Trophoblast cell (in vitro differentiated cells and primary cell): ENCODE measurements around the gene SPATC1L.

Source experiments
- DNase-seq, 2 donors: peaks; one replicate each; pipeline ENCODE4 v3.0.0-alpha.2; 2016
- H2AFZ ChIP-seq: 2 replicates; pipeline ENCODE4 v1.6.1; 2013; ENCODE audit warnings: low read length, moderate library complexity, mild to moderate bottlenecking; ENCODE audit not compliant: insufficient read depth, poor library complexity
- H2AK5ac ChIP-seq: 2 replicates; pipeline ENCODE4 v1.6.1; 2013; ENCODE audit warnings: mild to moderate bottlenecking, low read length
- H2BK120ac ChIP-seq: 2 replicates; pipeline ENCODE4 v1.6.1; 2013; ENCODE audit warnings: low read length, mild to moderate bottlenecking, moderate library complexity; ENCODE audit not compliant: insufficient read depth, poor library complexity
- H2BK12ac ChIP-seq: 2 replicates; pipeline ENCODE4 v1.6.1; 2013; ENCODE audit warnings: mild to moderate bottlenecking, low read length, moderate library complexity
- H2BK5ac ChIP-seq: 2 replicates; pipeline ENCODE4 v1.6.1; 2013; ENCODE audit warnings: low read length, low read depth, moderate library complexity, mild to moderate bottlenecking; ENCODE audit not compliant: poor library complexity
- H3K14ac ChIP-seq: 2 replicates; pipeline ENCODE4 v1.6.1; 2013; ENCODE audit warnings: mild to moderate bottlenecking, low read length
- H3K18ac ChIP-seq: 2 replicates; pipeline ENCODE4 v1.6.1; 2013; ENCODE audit warnings: mild to moderate bottlenecking, low read length
- H3K23ac ChIP-seq: 2 replicates; pipeline ENCODE4 v1.6.1; 2013; ENCODE audit warnings: low read length
- H3K27ac ChIP-seq: 2 replicates; pipeline ENCODE4 v1.5.1; 2013; ENCODE audit warnings: low read depth, mild to moderate bottlenecking, inconsistent platforms, low read length, moderate library complexity
- H3K27me3 ChIP-seq: 2 replicates; pipeline ENCODE4 v1.6.1; 2013; ENCODE audit warnings: inconsistent platforms, mild to moderate bottlenecking, low read length, moderate library complexity; ENCODE audit not compliant: insufficient read depth
- H3K36me3 ChIP-seq, 2 experiments: 1 replicate in 1 of 2; 2 replicates in 1 of 2; pipeline ENCODE4 v1.6.1; 2013; ENCODE audit warnings: low read length in 2 of 2, mild to moderate bottlenecking in 2 of 2, moderate library complexity in 1 of 2; ENCODE audit not compliant: insufficient read depth in 2 of 2, control insufficient read depth in 1 of 2
- H3K4ac ChIP-seq: 2 replicates; pipeline ENCODE4 v1.6.1; 2013; ENCODE audit warnings: low read depth, mild to moderate bottlenecking, low read length, moderate library complexity
- H3K4me1 ChIP-seq, 2 experiments: 1 replicate in 1 of 2; 2 replicates in 1 of 2; pipeline ENCODE4 v1.6.1; 2013; ENCODE audit warnings: low read length in 2 of 2, mild to moderate bottlenecking in 2 of 2, moderate library complexity in 1 of 2; ENCODE audit not compliant: insufficient read depth in 2 of 2, control insufficient read depth in 1 of 2
- H3K4me2 ChIP-seq: 2 replicates; pipeline ENCODE4 v1.6.1; 2013; ENCODE audit warnings: inconsistent platforms, mild to moderate bottlenecking, low read length, moderate library complexity
- H3K4me3 ChIP-seq: 2 replicates; pipeline ENCODE4 v1.5.1; 2013; ENCODE audit warnings: mild to moderate bottlenecking, low read depth, low read length, inconsistent platforms
- H3K79me1 ChIP-seq: one replicate; pipeline ENCODE4 v1.6.1; 2013; ENCODE audit warnings: low read length
- H3K79me2 ChIP-seq: 2 replicates; pipeline ENCODE4 v1.6.1; 2013; ENCODE audit warnings: low read length, mild to moderate bottlenecking; ENCODE audit not compliant: control insufficient read depth, insufficient read depth, poor library complexity
- H3K9ac ChIP-seq: 2 replicates; pipeline ENCODE4 v1.6.1; 2013; ENCODE audit warnings: mild to moderate bottlenecking, low read length
- H3K9me3 ChIP-seq: 2 replicates; pipeline ENCODE4 v1.6.1; 2013; ENCODE audit warnings: low read depth, mild to moderate bottlenecking, control low read depth, inconsistent platforms, low read length; ENCODE audit not compliant: insufficient read depth
- H4K12ac ChIP-seq: 2 replicates; pipeline ENCODE4 v1.6.1; 2013; ENCODE audit warnings: low read depth, mild to moderate bottlenecking, low read length, moderate library complexity
- H4K8ac ChIP-seq: 2 replicates; pipeline ENCODE4 v1.6.1; 2013; ENCODE audit warnings: low read depth, mild to moderate bottlenecking, low read length, moderate library complexity
- H4K91ac ChIP-seq: one replicate; pipeline ENCODE4 v1.6.1; 2013; ENCODE audit warnings: low read depth, mild to moderate bottlenecking, low read length, moderate library complexity
- WGBS: extraction: QIAGEN DNeasy Blood & Tissue Kit; methylation state at CpG from one replicate; pipeline ENCODE4 v1.1.7; 2013; ENCODE audit warnings: missing lambda C conversion rate; ENCODE audit not compliant: insufficient read length, insufficient coverage; ENCODE audit errors: extremely low coverage; 5-methylcytosine and 5-hydroxymethylcytosine counted together

The SPATC1L gene

GRCh38 chr21:46168238-46168637, 16.0 kb downstream of the SPATC1L start:
- no peak overlapping the region for H3K4me2 ChIP-seq
- H3K36me3 ChIP-seq = peaks cover 0 to 3% of the 10 kb centered on the region in 2 experiments
- H2BK120ac ChIP-seq = no peak overlapping the region
- no peaks in the 10 kb centered on the region for H3K4me1 ChIP-seq
- WGBS = no CpG with 5 or more reads among the region's 14 CpGs
- H3K23ac ChIP-seq = no peak overlapping the region
- H4K91ac ChIP-seq = no peak overlapping the region
- H3K14ac ChIP-seq = no peak overlapping the region
- H3K9me3 ChIP-seq = peaks cover 3% of the 10 kb centered on the region
- DNase-seq = no peak
- H3K27ac ChIP-seq = no peak overlapping the region
- no peak overlapping the region for H4K12ac ChIP-seq
- H3K4ac ChIP-seq = no peak overlapping the region
- H2BK5ac ChIP-seq = no peak overlapping the region
- no peak overlapping the region for H3K18ac ChIP-seq
- H3K79me1 ChIP-seq = no peaks in the 10 kb centered on the region
- H3K79me2 ChIP-seq = no peaks in the 10 kb centered on the region
- no peak overlapping the region for H2AFZ ChIP-seq
- no peaks in the 10 kb centered on the region for H3K27me3 ChIP-seq
- no peak overlapping the region for H3K4me3 ChIP-seq
- no peak overlapping the region for H3K9ac ChIP-seq
- H2BK12ac ChIP-seq = no peak overlapping the region
- no peak overlapping the region for H4K8ac ChIP-seq
- no peak overlapping the region for H2AK5ac ChIP-seq

DNA sequence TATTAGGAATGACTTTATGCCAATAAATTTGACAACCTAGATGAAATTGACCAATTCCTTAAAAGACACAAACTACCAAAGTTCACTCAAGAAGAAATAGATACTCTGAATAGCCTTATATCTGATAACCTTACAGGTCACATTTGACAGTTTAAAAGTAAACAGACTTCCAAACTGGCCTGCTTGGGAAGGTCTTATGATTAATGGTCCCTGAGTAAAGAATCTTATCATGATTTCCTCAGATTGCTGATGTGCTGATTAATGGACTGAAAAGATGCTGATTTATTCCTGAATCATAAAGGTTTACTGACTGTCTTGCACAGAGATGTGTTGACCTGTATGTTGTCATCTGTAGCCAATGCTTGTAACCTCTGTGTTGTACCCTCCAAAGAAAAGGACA, 19.2 kb downstream of the SPATC1L start:
- Histone ChIP-seq H3K23ac (no peak overlapping the region), H3K4me3 (no peak overlapping the region), H3K9me3 (peaks cover 9% of the 10 kb centered on the region), H2AK5ac (no peak overlapping the region), H3K27ac (no peak overlapping the region), H3K4me1 (no peaks in the 10 kb centered on the region), H3K79me2 (no peaks in the 10 kb centered on the region), H2BK12ac (no peak overlapping the region), H2AFZ (no peak overlapping the region), H3K27me3 (no peaks in the 10 kb centered on the region), H3K18ac (no peak overlapping the region), H3K9ac (no peak overlapping the region), H3K4me2 (no peak overlapping the region), H4K8ac (no peak overlapping the region), H3K4ac (no peak overlapping the region), H4K12ac (no peak overlapping the region), H2BK5ac (no peak overlapping the region), H3K14ac (no peak overlapping the region), H2BK120ac (no peak overlapping the region), H3K36me3 (peaks cover 10 to 11% of the 10 kb centered on the region in 2 experiments), H3K79me1 (no peaks in the 10 kb centered on the region), H4K91ac (no peak overlapping the region)
- no peak for DNase-seq

DNA sequence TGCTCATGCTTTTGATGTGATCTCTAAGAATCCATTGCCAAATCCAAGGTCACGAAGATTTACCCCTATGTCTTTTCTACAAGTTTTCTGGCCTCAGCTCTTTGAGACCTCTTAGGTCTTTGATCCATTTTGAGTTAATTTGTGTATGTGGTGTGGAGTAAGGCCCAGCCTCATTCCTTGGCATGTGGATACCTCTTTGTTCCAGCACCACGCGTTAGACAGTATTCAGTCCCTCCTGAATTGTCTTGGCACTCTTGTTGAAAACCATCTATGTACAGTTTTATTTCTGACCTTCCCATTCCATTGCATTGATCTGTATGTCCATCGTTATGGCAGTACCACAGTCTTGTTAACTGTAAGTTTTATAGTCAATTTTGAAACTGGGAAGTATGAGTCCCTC, 20.9 kb downstream of the SPATC1L start:
- no peak overlapping the region for H3K4me3 ChIP-seq
- H2BK12ac ChIP-seq = no peak overlapping the region
- no peak overlapping the region for H3K27ac ChIP-seq
- H3K4me2 ChIP-seq = no peak overlapping the region
- H4K91ac ChIP-seq = no peak overlapping the region
- no peaks in the 10 kb centered on the region for H3K79me1 ChIP-seq
- no CpG with 5 or more reads among the region's 4 CpGs for WGBS
- H3K14ac ChIP-seq = no peak overlapping the region
- no peak overlapping the region for H2AK5ac ChIP-seq
- no peak overlapping the region for H3K9ac ChIP-seq
- no peak overlapping the region for H2BK120ac ChIP-seq
- H3K18ac ChIP-seq = no peak overlapping the region
- no peak overlapping the region for H2AFZ ChIP-seq
- no peak overlapping the region for H4K8ac ChIP-seq
- peaks cover 9% of the 10 kb centered on the region for H3K9me3 ChIP-seq
- no peaks in the 10 kb centered on the region for H3K27me3 ChIP-seq
- no peaks in the 10 kb centered on the region for H3K4me1 ChIP-seq
- H2BK5ac ChIP-seq = no peak overlapping the region
- peaks cover 10 to 11% of the 10 kb centered on the region in 2 experiments for H3K36me3 ChIP-seq
- no peak overlapping the region for H3K23ac ChIP-seq
- no peak overlapping the region for H3K4ac ChIP-seq
- no peak overlapping the region for H4K12ac ChIP-seq
- no peaks in the 10 kb centered on the region for H3K79me2 ChIP-seq
- no peak for DNase-seq

DNA sequence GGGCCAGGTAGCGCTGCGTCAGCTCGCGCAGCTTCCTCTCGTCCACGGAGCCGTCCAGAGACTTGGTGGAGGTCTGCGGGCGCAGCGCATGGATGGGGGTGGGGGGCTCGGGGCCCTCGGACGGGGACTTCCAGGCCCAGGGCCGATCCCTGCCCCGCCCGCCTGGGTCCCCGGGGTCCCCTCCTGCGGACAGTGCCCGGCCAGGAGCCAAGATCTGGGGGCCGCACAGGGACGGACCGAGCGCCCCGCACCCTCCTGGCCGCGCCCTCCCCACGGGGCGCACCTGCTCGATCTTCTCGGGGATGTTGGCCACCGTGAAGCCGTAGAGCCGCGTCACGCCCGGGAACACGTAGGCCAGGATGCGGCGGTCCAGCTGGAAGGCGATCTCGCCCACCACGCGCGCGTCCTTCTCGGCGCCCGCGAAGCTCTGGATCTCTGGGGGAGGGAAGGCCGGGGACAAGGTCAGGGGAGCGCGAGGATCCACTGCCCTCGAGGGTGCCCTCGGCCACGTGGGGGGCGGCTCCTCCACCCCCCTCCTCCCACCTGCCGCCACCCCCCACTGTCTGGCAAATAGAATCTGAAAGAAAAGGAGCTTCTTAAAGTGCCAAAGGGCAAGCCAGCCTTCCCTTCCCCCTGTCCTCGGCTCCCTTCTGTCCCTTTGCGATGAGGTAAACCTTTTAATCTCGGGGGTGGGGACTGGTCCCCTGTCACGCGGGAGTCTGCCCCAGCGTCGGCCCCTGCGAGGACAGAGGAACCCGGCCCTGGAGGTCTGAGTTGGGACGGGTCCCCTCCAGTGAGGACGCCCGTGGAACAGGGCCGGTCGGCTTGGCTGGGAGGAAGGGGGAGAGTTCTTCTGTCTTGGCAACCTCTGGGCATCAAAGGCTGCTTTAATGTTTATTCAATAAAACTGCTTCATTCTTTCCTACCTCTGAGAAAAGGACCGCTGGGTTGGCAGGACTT, 22.3 kb downstream of the SPATC1L start:
- H3K9me3 ChIP-seq = peaks cover 6% of the 10 kb centered on the region
- H3K79me1 ChIP-seq = no peaks in the 10 kb centered on the region
- H2BK120ac ChIP-seq = no peak overlapping the region
- no peak overlapping the region for H2BK5ac ChIP-seq
- no peak overlapping the region for H3K18ac ChIP-seq
- no peak for DNase-seq
- no peak overlapping the region for H2AK5ac ChIP-seq
- H3K4me1 ChIP-seq = no peaks in the 10 kb centered on the region
- no peaks in the 10 kb centered on the region for H3K27me3 ChIP-seq
- no peak overlapping the region for H3K27ac ChIP-seq
- no peak overlapping the region for H3K4me3 ChIP-seq
- no peak overlapping the region for H2BK12ac ChIP-seq
- H3K36me3 ChIP-seq = peaks cover 8 to 10% of the 10 kb centered on the region in 2 experiments
- no peak overlapping the region for H4K12ac ChIP-seq
- no peak overlapping the region for H3K9ac ChIP-seq
- no CpG with 5 or more reads among the region's 72 CpGs for WGBS
- H4K91ac ChIP-seq = no peak overlapping the region
- no peaks in the 10 kb centered on the region for H3K79me2 ChIP-seq
- no peak overlapping the region for H3K23ac ChIP-seq
- no peak overlapping the region for H3K4ac ChIP-seq
- H4K8ac ChIP-seq = no peak overlapping the region
- H3K4me2 ChIP-seq = no peak overlapping the region
- no peak overlapping the region for H3K14ac ChIP-seq
- no peak overlapping the region for H2AFZ ChIP-seq
